ENCODE measurements around the gene CRHR1.

- TF ChIP-seq EP300 (IDR thresholded peaks at IDR 0.05; ENCODE audit: borderline replicate concordance) (no peak), CREB1 (IDR thresholded peaks at IDR 0.05; ENCODE audit: low read depth) (no peak), CEBPB (IDR thresholded peaks at IDR 0.05) (no peak), MAX (IDR thresholded peaks at IDR 0.05) (no peak; the same call in 1 of the 2 replicates), ZBTB7A (IDR thresholded peaks at IDR 0.05; ENCODE audit: low read depth) (no peak), YY1 (IDR thresholded peaks at IDR 0.05; ENCODE audit: low read depth) (no peak), RAD21 (IDR thresholded peaks at IDR 0.05; ENCODE audit: low read depth) (0 out of 2 replicates have a peak, but pooled peaks have one; percentile 5)
Measured at GRCh38 chr17:45857977-45858708, 74.0 kb downstream of the CRHR1 start.

Data from Ishikawa (cell line).